Stimulated activated naive CD4-positive, alpha-beta T cell treated with Interleukin-2 at 50 U/mL for 16 hours (primary cell): Measurements from ENCODE around the gene RPS8.
"Not testable (repeated sequence)": the region's sequence is repeated elsewhere in the genome, so short reads cannot be mapped to it uniquely, and the experiment has no call there.

Experiments
- DNase-seq: peaks from one replicate; lab custom pipeline; 2025; lab: John Stamatoyannopoulos, UW

RPS8 gene

GRCh38 chr1:44820328-44821239 is 45.2 kb downstream of the RPS8 start:
- no peak for DNase-seq

- no peak for DNase-seq
Measured at GRCh38 chr1:44821240-44821715, 45.9 kb downstream of the RPS8 start.

GRCh38 chr1:44822131-44822701 is 46.9 kb downstream of the RPS8 start:
- DNase-seq, result no peak

- DNase-seq, result no peak
Measured at GRCh38 chr1:44822981-44823451, 47.7 kb downstream of the RPS8 start.

- DNase-seq, result not testable (repeated sequence)
Measured at GRCh38 chr1:44824392-44824791, 49.1 kb downstream of the RPS8 start.

- DNase-seq, result no peak
Measured at GRCh38 chr1:44826375-44827196, 51.2 kb downstream of the RPS8 start.

- DNase-seq, result no peak
Measured at GRCh38 chr1:44827197-44828002, 52.1 kb downstream of the RPS8 start.

- DNase-seq, result no peak
Measured at GRCh38 chr1:44828003-44828651, 52.8 kb downstream of the RPS8 start.
